ENCODE data around the gene REXO1. TPM values are rescaled to one million over a fixed set of nuclear protein-coding genes. Genes with fewer than 3 reads are reported as not detected.
A peak's percentile ranks its signal among the peaks of the same experiment; 100 is the strongest.

REXO1 gene
- total and polyA plus RNA-seq, 2 donors (not counting 3 experiments of a cell fraction or from before 2014, with no cell fraction given) = 41.1 to 56.9 TPM

GRCh38 chr19:1811942-1812425, 36.3 kb downstream of the REXO1 start, which contains the start of gene ATP8B3:
TSS of gene ATP8B3 (minus strand) at chr19:1812276. CDS start at chr19:1811736, 540 bp downstream.
- no peak for FAIRE-seq
- H2AFZ ChIP-seq (ENCODE audit: low read depth, low read length) = peak within 1 kb of the TSS; percentile 91
- H4K20me1 ChIP-seq (replicated peaks; ENCODE audit: control insufficient read depth, extremely low read depth, insufficient read depth, low read length) = no peaks in the 10 kb centered on the region
- H3K4me2 ChIP-seq (ENCODE audit: insufficient read depth, low read length) = peak within 1 kb of the TSS; percentile 90
- intact Hi-C loops (cut with micrococcal nuclease) = loop anchor here (2.0 to 5.0 kb wide), 2 partner anchors 35 to 159 kb away; partner anchors contain the start of gene TCF3
- CTCF ChIA-PET = no interaction called here
- no peaks in the 10 kb centered on the region for H3K9me1 ChIP-seq (replicated peaks; ENCODE audit: control insufficient read depth, extremely low read depth, insufficient read depth, low read length)
- no peaks in the 10 kb centered on the region for H3K27me3 ChIP-seq (ENCODE audit: control insufficient read depth in 2 of 2, insufficient read depth in 2 of 2, low read length in 2 of 2)
- POLR2A ChIA-PET = no interaction called here
- H3K27ac ChIP-seq (ENCODE audit: insufficient read depth, low read depth, low read length) = peak within 1 kb of the TSS; percentile 48
- TF ChIP-seq MYC (IDR thresholded peaks at IDR 0.05; ENCODE audit: low read depth, low read length) (no peak), CTCF (IDR thresholded peaks at IDR 0.05; ENCODE audit: extremely low read depth in 1 of 2, insufficient read depth in 1 of 2, low read depth in 1 of 2, low read length in 2 of 2) (peak in 1 of 2 donors; percentile 31), GATA2 (IDR thresholded peaks at IDR 0.05; ENCODE audit: insufficient read depth, insufficient read length, low read depth, low read length) (no peak), EZH2 (IDR thresholded peaks at IDR 0.05; ENCODE audit: borderline replicate concordance, low read depth, low read length, severe bottlenecking) (no peak), MAX (IDR thresholded peaks at IDR 0.05; ENCODE audit: insufficient read depth, insufficient read length) (no peak)
- dilution Hi-C loops (cut with MboI; ENCODE audit: extremely low pct_ligation_motif_present, low sequenced_read_pairs) = no loop called here
- H3K36me3 ChIP-seq (ENCODE audit: control insufficient read depth in 2 of 2, extremely low read depth in 1 of 2, insufficient read depth in 2 of 2, low read length in 2 of 2) = peaks cover 3 to 8% of the 10 kb centered on the region in 2 experiments
- H3K79me2 ChIP-seq (ENCODE audit: control insufficient read depth, insufficient read depth, low read length) = no peaks in the 10 kb centered on the region
- no TSS peak for BruUV-seq (replicated peaks)
- no peak for DNase-seq (ENCODE audit: low read depth, low spot score)
- H3K4me1 ChIP-seq (ENCODE audit: control insufficient read depth, extremely low read depth, insufficient read depth, low read length) = peaks cover 13% of the 10 kb centered on the region
- no peaks in the 10 kb centered on the region for H3K9me3 ChIP-seq (replicated peaks; ENCODE audit: control insufficient read depth, insufficient read depth, low read length)
- H3K4me3 ChIP-seq (replicated peaks in 1 of 3; ENCODE audit: insufficient read depth in 1 of 3, low read depth in 1 of 3, low read length in 3 of 3) = peak within 1 kb of the TSS; percentile 36 to 66 (median 39)
- H3K9ac ChIP-seq (replicated peaks; ENCODE audit: extremely low read depth, insufficient read depth, low read length) = no peak within 1 kb of the TSS

All from endothelial cell of umbilical vein (primary cell).